Right renal cortex interstitium (tissue), 3 donors: Measurements from ENCODE around the gene DDX19B. TPM values are rescaled to one million over a fixed set of nuclear protein-coding genes. Genes with fewer than 3 reads are reported as not detected.

Experiments
- polyA plus RNA-seq, 3 donors: library from polyadenylated mRNA; unstranded; fragments of 120-200 nt; gene quantifications; one replicate each; pipeline ENCODE4 v1.2.1, GENCODE V29; 2013; ENCODE audit not compliant: insufficient read length in 3 of 3

The DDX19B gene
- polyA plus RNA-seq, 3 donors = 36.2 to 43.9 (median 40.6) TPM

Other genes with a start within 250 kb of the DDX19B start
- gene PDPR, start 184.9 kb upstream of the DDX19B start, polyA plus RNA-seq = 10 to 100 TPM; 25.4 to 50.2 (median 36.0) TPM
- gene CLEC18C, start 125.4 kb upstream of the DDX19B start, polyA plus RNA-seq = 10 to 100 TPM; 38.6 to 53.1 (median 48.3) TPM
- gene EXOSC6, start 47.2 kb upstream of the DDX19B start, polyA plus RNA-seq = 10 to 100 TPM; 11.0 to 13.9 (median 13.7) TPM
- gene AARS1, start 9.7 kb upstream of the DDX19B start, polyA plus RNA-seq = 10 to 100 TPM; 82.7 to 97.8 (median 91.1) TPM
- gene DDX19A, start 47.7 kb downstream of the DDX19B start, polyA plus RNA-seq = 10 to 100 TPM; 46.2 to 50.4 (median 47.0) TPM
- gene ST3GAL2, start 139.9 kb downstream of the DDX19B start, polyA plus RNA-seq = 10 to 100 TPM; 22.4 to 27.6 (median 24.2) TPM
- 10 to 100 TPM; 11.6 to 13.8 (median 12.8) TPM for gene FCSK, start 155.4 kb downstream of the DDX19B start, polyA plus RNA-seq
- gene COG4, start 224.4 kb downstream of the DDX19B start, polyA plus RNA-seq = 10 to 100 TPM; 65.5 to 67.9 (median 65.8) TPM
- 100 to 1,000 TPM; 388 to 395 (median 388) TPM for gene SF3B3, start 224.6 kb downstream of the DDX19B start, polyA plus RNA-seq